Trophoblast cell (in vitro differentiated cells and primary cell): Measurements from ENCODE around the gene UBXN10.

Experiments used
- DNase-seq, 2 donors: peaks; one replicate each; pipeline ENCODE4 v3.0.0-alpha.2; 2016
- H2AFZ ChIP-seq: 2 replicates; pipeline ENCODE4 v1.6.1; 2013; ENCODE audit warnings: low read length, moderate library complexity, mild to moderate bottlenecking; ENCODE audit not compliant: insufficient read depth, poor library complexity
- H2AK5ac ChIP-seq: 2 replicates; pipeline ENCODE4 v1.6.1; 2013; ENCODE audit warnings: mild to moderate bottlenecking, low read length
- H2BK120ac ChIP-seq: 2 replicates; pipeline ENCODE4 v1.6.1; 2013; ENCODE audit warnings: low read length, mild to moderate bottlenecking, moderate library complexity; ENCODE audit not compliant: insufficient read depth, poor library complexity
- H2BK12ac ChIP-seq: 2 replicates; pipeline ENCODE4 v1.6.1; 2013; ENCODE audit warnings: mild to moderate bottlenecking, low read length, moderate library complexity
- H2BK5ac ChIP-seq: 2 replicates; pipeline ENCODE4 v1.6.1; 2013; ENCODE audit warnings: low read length, low read depth, moderate library complexity, mild to moderate bottlenecking; ENCODE audit not compliant: poor library complexity
- H3K14ac ChIP-seq: 2 replicates; pipeline ENCODE4 v1.6.1; 2013; ENCODE audit warnings: mild to moderate bottlenecking, low read length
- H3K18ac ChIP-seq: 2 replicates; pipeline ENCODE4 v1.6.1; 2013; ENCODE audit warnings: mild to moderate bottlenecking, low read length
- H3K23ac ChIP-seq: 2 replicates; pipeline ENCODE4 v1.6.1; 2013; ENCODE audit warnings: low read length
- H3K27ac ChIP-seq: 2 replicates; pipeline ENCODE4 v1.5.1; 2013; ENCODE audit warnings: low read depth, mild to moderate bottlenecking, inconsistent platforms, low read length, moderate library complexity
- H3K27me3 ChIP-seq: 2 replicates; pipeline ENCODE4 v1.6.1; 2013; ENCODE audit warnings: inconsistent platforms, mild to moderate bottlenecking, low read length, moderate library complexity; ENCODE audit not compliant: insufficient read depth
- H3K36me3 ChIP-seq, 2 experiments: 1 replicate in 1 of 2; 2 replicates in 1 of 2; pipeline ENCODE4 v1.6.1; 2013; ENCODE audit warnings: low read length in 2 of 2, mild to moderate bottlenecking in 2 of 2, moderate library complexity in 1 of 2; ENCODE audit not compliant: insufficient read depth in 2 of 2, control insufficient read depth in 1 of 2
- H3K4ac ChIP-seq: 2 replicates; pipeline ENCODE4 v1.6.1; 2013; ENCODE audit warnings: low read depth, mild to moderate bottlenecking, low read length, moderate library complexity
- H3K4me1 ChIP-seq, 2 experiments: 1 replicate in 1 of 2; 2 replicates in 1 of 2; pipeline ENCODE4 v1.6.1; 2013; ENCODE audit warnings: low read length in 2 of 2, mild to moderate bottlenecking in 2 of 2, moderate library complexity in 1 of 2; ENCODE audit not compliant: insufficient read depth in 2 of 2, control insufficient read depth in 1 of 2
- H3K4me2 ChIP-seq: 2 replicates; pipeline ENCODE4 v1.6.1; 2013; ENCODE audit warnings: inconsistent platforms, mild to moderate bottlenecking, low read length, moderate library complexity
- H3K4me3 ChIP-seq: 2 replicates; pipeline ENCODE4 v1.5.1; 2013; ENCODE audit warnings: mild to moderate bottlenecking, low read depth, low read length, inconsistent platforms
- H3K79me1 ChIP-seq: one replicate; pipeline ENCODE4 v1.6.1; 2013; ENCODE audit warnings: low read length
- H3K79me2 ChIP-seq: 2 replicates; pipeline ENCODE4 v1.6.1; 2013; ENCODE audit warnings: low read length, mild to moderate bottlenecking; ENCODE audit not compliant: control insufficient read depth, insufficient read depth, poor library complexity
- H3K9ac ChIP-seq: 2 replicates; pipeline ENCODE4 v1.6.1; 2013; ENCODE audit warnings: mild to moderate bottlenecking, low read length
- H3K9me3 ChIP-seq: 2 replicates; pipeline ENCODE4 v1.6.1; 2013; ENCODE audit warnings: low read depth, mild to moderate bottlenecking, control low read depth, inconsistent platforms, low read length; ENCODE audit not compliant: insufficient read depth
- H4K12ac ChIP-seq: 2 replicates; pipeline ENCODE4 v1.6.1; 2013; ENCODE audit warnings: low read depth, mild to moderate bottlenecking, low read length, moderate library complexity
- H4K8ac ChIP-seq: 2 replicates; pipeline ENCODE4 v1.6.1; 2013; ENCODE audit warnings: low read depth, mild to moderate bottlenecking, low read length, moderate library complexity
- H4K91ac ChIP-seq: one replicate; pipeline ENCODE4 v1.6.1; 2013; ENCODE audit warnings: low read depth, mild to moderate bottlenecking, low read length, moderate library complexity
- WGBS: extraction: QIAGEN DNeasy Blood & Tissue Kit; methylation state at CpG from one replicate; pipeline ENCODE4 v1.1.7; 2013; ENCODE audit warnings: missing lambda C conversion rate; ENCODE audit not compliant: insufficient read length, insufficient coverage; ENCODE audit errors: extremely low coverage; 5-methylcytosine and 5-hydroxymethylcytosine counted together

Gene UBXN10

DNA sequence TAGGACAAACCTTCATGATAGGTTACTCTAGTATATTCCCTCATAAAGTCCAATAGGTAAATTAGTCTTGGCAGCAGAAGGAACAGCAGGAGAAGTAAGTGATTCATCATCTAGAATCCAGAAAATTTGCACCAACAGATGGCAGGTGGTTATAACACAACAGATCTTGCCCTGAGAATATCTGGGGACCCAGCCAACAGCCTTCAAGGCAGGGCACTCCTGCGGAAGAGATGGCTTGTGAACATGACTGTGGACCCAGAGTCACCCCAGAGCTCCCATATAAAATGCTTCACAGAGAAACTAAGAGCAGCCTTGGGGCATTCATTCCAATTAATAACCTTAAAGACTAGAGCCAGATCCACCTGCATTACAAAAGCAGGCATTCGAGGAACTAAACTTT is 8.3 kb downstream of the UBXN10 start:
- Histone ChIP-seq H3K4me1 (no peaks in the 10 kb centered on the region), H3K36me3 (no peaks in the 10 kb centered on the region), H3K27ac (no peak overlapping the region), H3K23ac (no peak overlapping the region), H4K12ac (no peak overlapping the region), H2AK5ac (no peak overlapping the region), H4K91ac (no peak overlapping the region), H3K9me3 (no peaks in the 10 kb centered on the region), H3K79me2 (no peaks in the 10 kb centered on the region), H4K8ac (no peak overlapping the region), H2BK5ac (no peak overlapping the region), H3K18ac (no peak overlapping the region), H2AFZ (no peak overlapping the region), H2BK12ac (no peak overlapping the region), H3K4me2 (no peak overlapping the region), H2BK120ac (no peak overlapping the region), H3K27me3 (no peaks in the 10 kb centered on the region), H3K4ac (no peak overlapping the region), H3K4me3 (no peak overlapping the region), H3K14ac (no peak overlapping the region), H3K9ac (no peak overlapping the region), H3K79me1 (no peaks in the 10 kb centered on the region)
- DNase-seq: no peak
- no CpG with 5 or more reads among the region's 2 CpGs for WGBS

DNA sequence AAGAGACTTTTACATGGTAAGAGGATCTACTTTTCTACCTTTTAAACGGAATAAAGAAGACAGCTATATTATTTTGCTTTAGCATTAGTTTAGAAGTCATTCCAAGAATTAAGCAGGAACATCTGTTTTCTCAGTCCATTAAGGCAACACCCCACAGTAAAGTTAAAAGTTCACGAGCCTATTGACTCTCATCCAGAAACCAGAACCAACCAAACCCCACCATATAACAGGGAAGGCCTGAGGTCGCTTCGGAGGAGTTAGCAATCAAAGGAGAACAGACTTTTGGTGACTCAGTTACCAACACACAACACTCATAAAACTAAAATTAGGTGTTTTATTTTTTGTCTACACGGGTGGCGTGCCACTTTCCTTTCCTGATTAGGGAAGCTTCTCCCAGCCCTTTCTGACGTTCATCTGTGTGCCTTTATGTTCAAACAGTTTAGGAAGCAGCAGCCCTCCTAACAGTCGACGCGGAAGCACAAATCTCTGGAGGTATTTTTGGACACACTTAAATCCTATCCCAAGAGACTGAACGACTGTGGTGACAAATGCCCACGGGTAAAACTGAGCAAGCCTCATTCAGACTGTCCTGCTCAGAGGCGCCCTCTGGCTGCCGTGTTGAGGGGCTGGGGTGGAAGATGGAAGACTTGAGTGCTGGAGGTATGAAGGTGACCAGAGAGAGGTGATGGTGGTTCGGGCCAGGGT is 9.0 kb downstream of the UBXN10 start:
- Histone ChIP-seq H3K79me1 (no peaks in the 10 kb centered on the region), H3K79me2 (no peaks in the 10 kb centered on the region), H2BK5ac (no peak overlapping the region), H3K9ac (no peak overlapping the region), H3K14ac (no peak overlapping the region), H3K36me3 (no peaks in the 10 kb centered on the region), H3K27me3 (no peaks in the 10 kb centered on the region), H3K4me1 (no peaks in the 10 kb centered on the region), H2AK5ac (no peak overlapping the region), H3K4me2 (no peak overlapping the region), H4K12ac (no peak overlapping the region), H3K23ac (no peak overlapping the region), H2AFZ (no peak overlapping the region), H3K18ac (no peak overlapping the region), H3K9me3 (no peaks in the 10 kb centered on the region), H3K27ac (no peak overlapping the region), H3K4ac (no peak overlapping the region), H4K8ac (no peak overlapping the region), H4K91ac (no peak overlapping the region), H2BK12ac (no peak overlapping the region), H3K4me3 (no peak overlapping the region), H2BK120ac (no peak overlapping the region)
- DNase-seq: peak; percentile 69 to 86
- no CpG with 5 or more reads among the region's 15 CpGs for WGBS

DNA sequence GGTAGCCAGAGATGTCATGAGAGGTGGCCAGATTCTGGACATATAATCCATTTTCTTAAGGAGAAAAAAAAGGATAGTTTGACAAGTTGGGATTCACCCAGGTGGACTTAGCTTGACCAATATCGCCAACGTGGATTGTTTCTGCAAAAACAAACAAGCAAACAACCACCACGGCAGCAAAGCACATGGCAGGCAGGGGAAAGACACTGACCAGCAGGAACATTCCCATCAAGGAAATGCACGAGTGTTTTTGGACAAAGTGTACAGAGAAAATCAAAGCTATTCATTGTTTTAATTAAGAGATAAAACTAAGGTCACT is 9.5 kb downstream of the UBXN10 start:
- Histone ChIP-seq H3K4me3 (no peak overlapping the region), H3K79me2 (no peaks in the 10 kb centered on the region), H2BK12ac (no peak overlapping the region), H2BK5ac (no peak overlapping the region), H3K14ac (no peak overlapping the region), H3K9me3 (no peaks in the 10 kb centered on the region), H4K12ac (no peak overlapping the region), H3K4me2 (no peak overlapping the region), H4K8ac (no peak overlapping the region), H3K18ac (no peak overlapping the region), H3K4ac (no peak overlapping the region), H3K4me1 (no peaks in the 10 kb centered on the region), H3K79me1 (no peaks in the 10 kb centered on the region), H4K91ac (no peak overlapping the region), H3K23ac (no peak overlapping the region), H3K36me3 (no peaks in the 10 kb centered on the region), H3K9ac (no peak overlapping the region), H2AK5ac (no peak overlapping the region), H2AFZ (no peak overlapping the region), H3K27ac (no peak overlapping the region), H3K27me3 (no peaks in the 10 kb centered on the region), H2BK120ac (no peak overlapping the region)
- DNase-seq: no peak
- no CpG with 5 or more reads among the region's 4 CpGs for WGBS

GRCh38 chr1:20197329-20197791 is 11.5 kb downstream of the UBXN10 start:
- no peak overlapping the region for H4K12ac ChIP-seq
- no peak overlapping the region for H2BK12ac ChIP-seq
- no peak overlapping the region for H3K9ac ChIP-seq
- H3K79me1 ChIP-seq: no peaks in the 10 kb centered on the region
- no peak overlapping the region for H4K91ac ChIP-seq
- no peak overlapping the region for H4K8ac ChIP-seq
- H2BK120ac ChIP-seq: no peak overlapping the region
- no peak overlapping the region for H3K4me2 ChIP-seq
- H2AFZ ChIP-seq: no peak overlapping the region
- H3K79me2 ChIP-seq: no peaks in the 10 kb centered on the region
- no peak overlapping the region for H3K23ac ChIP-seq
- H2BK5ac ChIP-seq: no peak overlapping the region
- no peak overlapping the region for H3K4ac ChIP-seq
- no peaks in the 10 kb centered on the region for H3K36me3 ChIP-seq
- no peak overlapping the region for H3K18ac ChIP-seq
- H3K4me1 ChIP-seq: no peaks in the 10 kb centered on the region
- no peaks in the 10 kb centered on the region for H3K9me3 ChIP-seq
- DNase-seq: no peak
- H3K27ac ChIP-seq: no peak overlapping the region
- no peaks in the 10 kb centered on the region for H3K27me3 ChIP-seq
- H3K4me3 ChIP-seq: no peak overlapping the region
- WGBS: no CpG with 5 or more reads among the region's 6 CpGs
- no peak overlapping the region for H2AK5ac ChIP-seq
- no peak overlapping the region for H3K14ac ChIP-seq
